Lung (tissue), 12 donors: ENCODE data around the gene ZNF775. TPM values are rescaled to one million over a fixed set of nuclear protein-coding genes. Genes with fewer than 3 reads are reported as not detected.
A peak's percentile ranks its signal among the peaks of the same experiment; 100 is the strongest.

Experiments
- ATAC-seq: fragments of 200-7000 bp; cut with Tn5 transposase; one replicate; pipeline ENCODE4 v1.9.1; 2020; ENCODE audit warnings: moderate number of reproducible peaks; ENCODE audit not compliant: insufficient read depth, low FRiP score
- DNase-seq, 3 donors: peaks; one replicate each; pipeline ENCODE4 v3.0.0-alpha.2; 2013 to 2017
- H3K27ac ChIP-seq, 2 donors: one replicate each; pipeline ENCODE4 v1.5.1; 2013; ENCODE audit warnings: mild to moderate bottlenecking in 2 of 2, moderate library complexity in 2 of 2, control low read depth in 1 of 2, inconsistent platforms in 1 of 2, low read depth in 1 of 2, low read length in 1 of 2
- H3K27me3 ChIP-seq, 3 donors: one replicate each; pipeline ENCODE4 v1.5.1; 2013; ENCODE audit warnings: low read length in 2 of 3; ENCODE audit not compliant: control insufficient read depth in 3 of 3, insufficient read depth in 3 of 3
- H3K36me3 ChIP-seq, 4 donors: one replicate each; pipeline ENCODE4 v1.5.1; 2013; ENCODE audit warnings: low read length in 4 of 4, mild to moderate bottlenecking in 1 of 4, moderate library complexity in 1 of 4; ENCODE audit not compliant: control insufficient read depth in 4 of 4, insufficient read depth in 4 of 4
- H3K4me1 ChIP-seq, 5 donors: one replicate each; pipeline ENCODE4 v1.5.1; 2013; ENCODE audit warnings: low read length in 5 of 5, mild to moderate bottlenecking in 2 of 5, moderate library complexity in 1 of 5; ENCODE audit not compliant: control insufficient read depth in 5 of 5, insufficient read depth in 5 of 5
- H3K4me3 ChIP-seq: one replicate; pipeline ENCODE4 v1.5.1; 2013; ENCODE audit warnings: mild to moderate bottlenecking, control low read depth, moderate library complexity
- H3K9ac ChIP-seq, 2 donors: one replicate each; pipeline ENCODE4 v1.5.1; 2013; ENCODE audit warnings: low read length in 2 of 2, control low read depth in 1 of 2; ENCODE audit not compliant: insufficient read depth in 1 of 2
- H3K9me3 ChIP-seq, 4 donors: one replicate each; pipeline ENCODE4 v1.5.1; 2013; ENCODE audit warnings: low read length in 3 of 4, mild to moderate bottlenecking in 1 of 4, moderate library complexity in 1 of 4; ENCODE audit not compliant: control insufficient read depth in 4 of 4, insufficient read depth in 3 of 4
- WGBS, 2 donors: extraction: QIAGEN DNeasy Blood & Tissue Kit; methylation state at CpG; one replicate each; pipeline ENCODE4 v1.1.7; 2013; 5-methylcytosine and 5-hydroxymethylcytosine counted together
- polyA plus RNA-seq, 2 donors: library from polyadenylated mRNA; stranded (reverse); fragments of 200-250 nt; gene quantifications; one replicate each; pipeline ENCODE4 v1.2.1, GENCODE V29; 2013
- total RNA-seq, 2 donors: library from RNA; depleted of rRNA in 1 of 2; stranded (reverse); fragments of >200 nt in 1 of 2; gene quantifications; one replicate each; pipeline ENCODE4 v1.2.1, GENCODE V29; 2014 to 2021
- TF ChIP-seq, protein P1 (sequence below): IDR thresholded peaks from 2 replicates; pipeline ENCODE4 v1.5.1; 2012; ENCODE audit warnings: mild to moderate bottlenecking; ENCODE audit errors: control extremely low read depth, extremely low read depth
- donor health status: control.
- donor health status: control.
- donor health status: Bipolar disorder and iron deficiency.
- donor health status: healthy.
- donor health status: DM: yes; HTN: yes; CAD: no.

The ZNF775 gene
- total and polyA plus RNA-seq, 4 donors = 1.4 to 5.4 (median 3.8) TPM

DNA sequence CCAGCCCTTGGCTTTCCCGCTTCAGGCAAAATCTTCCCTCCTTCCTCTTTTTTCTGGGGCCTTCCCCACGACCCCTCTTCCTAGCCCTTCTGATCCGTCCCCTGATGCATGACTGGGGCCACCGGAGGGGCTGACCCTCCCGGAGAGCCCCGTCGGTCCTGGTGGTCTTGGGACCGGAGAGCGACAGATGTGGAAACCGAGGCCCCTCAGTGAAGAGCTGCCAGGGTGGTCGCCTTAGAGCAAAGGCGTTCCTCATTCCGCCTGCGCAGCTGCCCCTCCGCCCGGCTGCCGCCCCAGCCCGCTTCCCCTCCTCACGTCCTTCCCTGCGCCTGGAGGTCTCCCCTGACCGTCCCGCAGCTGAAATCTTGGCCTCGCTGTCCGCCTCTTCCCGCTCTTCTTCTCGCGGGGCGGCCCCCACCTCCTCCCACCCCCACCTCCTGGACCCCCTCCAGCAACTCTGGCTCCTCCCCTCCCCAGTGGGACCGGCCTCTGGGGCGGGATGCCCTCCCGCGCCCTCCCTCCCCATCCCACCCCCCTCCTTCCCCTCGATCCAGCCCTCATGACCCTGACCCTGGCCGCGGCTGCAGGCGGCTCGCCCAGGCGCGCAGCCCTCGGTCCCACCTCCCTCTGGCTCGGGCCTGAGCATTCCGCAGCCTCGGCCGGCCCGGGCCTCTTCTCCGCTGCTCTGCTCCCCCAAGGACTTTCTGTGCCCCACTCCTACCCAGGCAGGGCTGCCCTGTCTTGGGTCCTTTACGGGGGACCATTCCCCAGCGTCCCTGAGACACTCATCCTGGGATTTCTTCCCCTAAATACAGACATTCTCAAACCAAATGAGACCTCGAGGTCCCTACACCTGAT, 37.6 kb upstream of the ZNF775 start, which contains the start of gene RARRES2:
TSS of gene RARRES2 (minus strand) at position 367 of the 858 bp plus-strand sequence. CDS start 1,020 bp downstream, outside the sequence.
- Histone ChIP-seq H3K9ac (peak within 1 kb of the TSS; percentile 46 to 81), H3K9me3 (peaks cover 0 to 4% (median 1%) of the 10 kb centered on the region in 4 donors), H3K4me3 (peak within 1 kb of the TSS; percentile 43), H3K36me3 (peaks cover 0 to 32% (median 12%) of the 10 kb centered on the region in 4 donors), H3K4me1 (peaks cover 0 to 42% (median 16%) of the 10 kb centered on the region in 5 donors), H3K27ac (peak within 1 kb of the TSS in 1 of 2 donors; percentile 71), H3K27me3 (no peaks in the 10 kb centered on the region)
- TF ChIP-seq, protein P1, sequence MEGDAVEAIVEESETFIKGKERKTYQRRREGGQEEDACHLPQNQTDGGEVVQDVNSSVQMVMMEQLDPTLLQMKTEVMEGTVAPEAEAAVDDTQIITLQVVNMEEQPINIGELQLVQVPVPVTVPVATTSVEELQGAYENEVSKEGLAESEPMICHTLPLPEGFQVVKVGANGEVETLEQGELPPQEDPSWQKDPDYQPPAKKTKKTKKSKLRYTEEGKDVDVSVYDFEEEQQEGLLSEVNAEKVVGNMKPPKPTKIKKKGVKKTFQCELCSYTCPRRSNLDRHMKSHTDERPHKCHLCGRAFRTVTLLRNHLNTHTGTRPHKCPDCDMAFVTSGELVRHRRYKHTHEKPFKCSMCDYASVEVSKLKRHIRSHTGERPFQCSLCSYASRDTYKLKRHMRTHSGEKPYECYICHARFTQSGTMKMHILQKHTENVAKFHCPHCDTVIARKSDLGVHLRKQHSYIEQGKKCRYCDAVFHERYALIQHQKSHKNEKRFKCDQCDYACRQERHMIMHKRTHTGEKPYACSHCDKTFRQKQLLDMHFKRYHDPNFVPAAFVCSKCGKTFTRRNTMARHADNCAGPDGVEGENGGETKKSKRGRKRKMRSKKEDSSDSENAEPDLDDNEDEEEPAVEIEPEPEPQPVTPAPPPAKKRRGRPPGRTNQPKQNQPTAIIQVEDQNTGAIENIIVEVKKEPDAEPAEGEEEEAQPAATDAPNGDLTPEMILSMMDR = no peak
- ATAC-seq (peak; percentile 43), DNase-seq (peak; percentile 91 to 96 (median 91))
- WGBS, 2 donors = 15 to 31% methylated on average over 34 to 49 of the region's 49 CpGs

DNA sequence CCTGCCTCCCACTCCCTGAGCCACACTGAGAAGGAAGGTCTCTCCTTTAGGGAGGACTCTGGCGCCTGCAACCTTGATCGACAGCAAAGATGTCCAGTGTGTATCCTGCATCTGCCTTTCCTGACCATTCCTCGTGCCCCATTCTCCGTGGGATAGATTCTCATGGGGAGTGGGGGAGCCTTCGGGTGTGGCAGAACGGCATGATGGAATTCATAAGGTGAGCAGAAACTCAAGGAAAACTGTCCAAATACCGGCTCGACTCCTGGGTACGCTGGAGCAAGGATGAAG, 37.1 kb upstream of the ZNF775 start:
- ATAC-seq (no peak), DNase-seq (no peak)
- Histone ChIP-seq H3K4me1 (peaks cover 0 to 36% (median 15%) of the 10 kb centered on the region in 5 donors), H3K9me3 (peaks cover 0 to 4% (median 1%) of the 10 kb centered on the region in 4 donors), H3K27me3 (no peaks in the 10 kb centered on the region), H3K4me3 (no peak overlapping the region), H3K27ac (no peak overlapping the region), H3K36me3 (peaks cover 0 to 29% (median 11%) of the 10 kb centered on the region in 4 donors), H3K9ac (peak overlapping the region in 1 of 2 donors; percentile 81)
- WGBS, 2 donors = 88 to 90% methylated on average over 9 of the region's 9 CpGs
- TF ChIP-seq, protein P1 = no peak

DNA sequence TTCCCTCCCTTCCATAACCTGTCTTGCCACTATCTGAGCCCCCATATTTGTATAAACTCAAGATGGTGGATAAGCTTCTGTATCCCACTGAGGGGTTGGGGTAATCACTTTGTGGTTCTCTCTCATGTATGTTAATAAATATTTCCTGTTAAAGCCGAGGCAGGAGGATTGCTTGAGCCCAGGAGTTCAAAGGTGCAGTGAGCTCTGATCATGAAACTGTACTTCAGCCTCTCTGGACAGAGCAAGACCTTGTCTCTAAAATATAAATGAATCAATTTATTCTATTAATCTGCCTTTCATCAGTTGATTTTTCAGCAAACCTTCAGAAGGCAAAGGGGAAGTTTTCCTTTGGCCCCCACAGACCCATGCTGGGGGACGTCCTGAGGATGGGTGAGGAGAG, 35.9 kb upstream of the ZNF775 start:
- no peaks in the 10 kb centered on the region for H3K27me3 ChIP-seq
- H3K27ac ChIP-seq = no peak overlapping the region
- peaks cover 0 to 6% (median 1%) of the 10 kb centered on the region in 4 donors for H3K9me3 ChIP-seq
- ATAC-seq (no peak), DNase-seq (no peak)
- H3K4me1 ChIP-seq = peaks cover 0 to 25% (median 14%) of the 10 kb centered on the region in 5 donors
- H3K4me3 ChIP-seq = no peak overlapping the region
- H3K36me3 ChIP-seq = peaks cover 0 to 18% (median 4%) of the 10 kb centered on the region in 4 donors
- WGBS, 2 donors = 64 to 80% methylated on average over 2 of the region's 2 CpGs
- TF ChIP-seq, protein P1 = no peak
- no peak overlapping the region for H3K9ac ChIP-seq
